GM21381 (cell line): ENCODE results near the gene ZMYM2.

Experiments used
- ATAC-seq: cut with Tn5 transposase; IDR thresholded peaks from one replicate; pipeline ENCODE4 v1.9.1; 2021; ENCODE audit warnings: mild to moderate bottlenecking, moderate library complexity; ENCODE audit not compliant: unreplicated experiment

Gene ZMYM2

GRCh38 chr13:20102525-20103180 is 144.1 kb downstream of the ZMYM2 start:
- no peak for ATAC-seq

GRCh38 chr13:20105161-20105689 is 146.7 kb downstream of the ZMYM2 start:
- no peak for ATAC-seq

- ATAC-seq = no peak
Observed at GRCh38 chr13:20106742-20107141, 148.2 kb downstream of the ZMYM2 start.

GRCh38 chr13:20109037-20109436 is 150.5 kb downstream of the ZMYM2 start:
- ATAC-seq = no peak

GRCh38 chr13:20114066-20114610 is 155.6 kb downstream of the ZMYM2 start:
- no peak for ATAC-seq

- no peak for ATAC-seq
Observed at GRCh38 chr13:20116213-20116612, 157.7 kb downstream of the ZMYM2 start.

- ATAC-seq = peak; percentile 22
Observed at GRCh38 chr13:20118268-20119140, 160.0 kb downstream of the ZMYM2 start.

- ATAC-seq = no peak
Observed at GRCh38 chr13:20119960-20120359, 161.4 kb downstream of the ZMYM2 start.

- no peak for ATAC-seq
Observed at GRCh38 chr13:20121159-20121525, 162.6 kb downstream of the ZMYM2 start.

- ATAC-seq = no peak
Observed at GRCh38 chr13:20124303-20124702, 165.8 kb downstream of the ZMYM2 start.

GRCh38 chr13:20125129-20125782 is 166.7 kb downstream of the ZMYM2 start:
- no peak for ATAC-seq

GRCh38 chr13:20125783-20126165 is 167.2 kb downstream of the ZMYM2 start:
- ATAC-seq = no peak

GRCh38 chr13:20126541-20127261 is 168.2 kb downstream of the ZMYM2 start:
- ATAC-seq = no peak

- ATAC-seq = peak; percentile 19
Observed at GRCh38 chr13:20127262-20127561, 168.7 kb downstream of the ZMYM2 start.

GRCh38 chr13:20127562-20128458 is 169.3 kb downstream of the ZMYM2 start:
- peak; percentile 62 for ATAC-seq

- ATAC-seq = peak; percentile 8
Observed at GRCh38 chr13:20128459-20128931, 170.0 kb downstream of the ZMYM2 start.

- ATAC-seq = no peak
Observed at GRCh38 chr13:20129076-20129475, 170.5 kb downstream of the ZMYM2 start.

GRCh38 chr13:20130012-20130411 is 171.5 kb downstream of the ZMYM2 start:
- no peak for ATAC-seq

- ATAC-seq = no peak
Observed at GRCh38 chr13:20130652-20131051, 172.1 kb downstream of the ZMYM2 start.
